HepG2 (cell line): ENCODE results near the gene KANK3. TPM values are rescaled to one million over a fixed set of nuclear protein-coding genes. Genes with fewer than 3 reads are reported as not detected.

Experiments
- CEBPG ChIP-seq: IDR thresholded peaks from 2 replicates; pipeline ENCODE4 v1.6.1; 2016
- EHMT2 ChIP-seq: fragments of 200-600 bp; sonication (generic); IDR thresholded peaks from 2 replicates; pipeline ENCODE4 v1.7.0; 2017; ENCODE audit warnings: antibody characterized with exemption, low read depth, low read length, borderline replicate concordance
- ELF1 ChIP-seq: sonication (generic); formaldehyde crosslinking; IDR thresholded peaks from 2 replicates; pipeline ENCODE4 v1.4.0; 2020; ENCODE audit warnings: missing genetic modification reagents
- MNT ChIP-seq: fragments of 450-650 bp; IDR thresholded peaks from 2 replicates; pipeline ENCODE4 v1.6.1; 2016
- NFIC ChIP-seq: IDR thresholded peaks from 2 replicates; pipeline ENCODE4 v1.6.1; 2012; ENCODE audit warnings: mild to moderate bottlenecking, low read length, inconsistent platforms
- THAP11 ChIP-seq: IDR thresholded peaks from 2 replicates; pipeline ENCODE4 v1.6.1; 2016; ENCODE audit warnings: missing biosample characterization, missing genetic modification reagents
- ZFP41 ChIP-seq: sonication (generic); formaldehyde crosslinking; IDR thresholded peaks from 2 replicates; pipeline ENCODE4 v1.4.0; 2020; ENCODE audit warnings: mild to moderate bottlenecking, missing genetic modification reagents, borderline replicate concordance
- ZNF501 ChIP-seq: sonication (generic); formaldehyde crosslinking; IDR thresholded peaks from 2 replicates; pipeline ENCODE4 v1.5.1; 2020; ENCODE audit warnings: mild to moderate bottlenecking, moderate library complexity, missing genetic modification reagents
- polyA plus RNA-seq, 8 experiments: library from polyadenylated mRNA; depleted of rRNA in 3 of 8; stranded (reverse) in 7 of 8; unstranded in 1 of 8; fragments of >200 nt; fragmentation: Illumina TruSeq in 4 of 8; extraction: Trizol in 4 of 8; gene quantifications; 2 replicates each; pipeline versions ENCODE4 v1.2.1 to v1.2.3, GENCODE V29; 2011 to 2016; ENCODE audit warnings: low read depth in 4 of 8, missing spikeins in 1 of 8, mixed read lengths in 1 of 8; ENCODE audit not compliant: insufficient read depth in 1 of 8
- total RNA-seq, 5 experiments: library from RNA; depleted of rRNA; stranded (reverse); fragments of >200 nt; fragmentation: Illumina TruSeq; extraction: Trizol; gene quantifications; 2 replicates each; pipeline ENCODE4 v1.2.3, GENCODE V29; 2016; ENCODE audit warnings: low read depth in 1 of 5
- TF ChIP-seq, protein P1 (sequence below): sonication (generic); formaldehyde crosslinking; IDR thresholded peaks from 2 replicates; pipeline ENCODE4 v1.4.0; 2020; ENCODE audit warnings: missing genetic modification reagents, borderline replicate concordance
- TF ChIP-seq, protein P2 (sequence below): IDR thresholded peaks from 2 replicates; pipeline ENCODE4 v1.6.1; 2018; ENCODE audit warnings: missing genetic modification reagents

Gene KANK3
- total and polyA plus RNA-seq, 2 of the 13 experiments (the other 11 are each of a cell fraction or from before 2014, with no cell fraction given), result 0.15 to 0.20 TPM

- TF ChIP-seq MNT, result peak; percentile 41; the same call in 1 of the 2 replicates
- TF ChIP-seq NFIC, result peak; percentile 75; the same call in 1 of the 2 replicates
- TF ChIP-seq, protein P1, sequence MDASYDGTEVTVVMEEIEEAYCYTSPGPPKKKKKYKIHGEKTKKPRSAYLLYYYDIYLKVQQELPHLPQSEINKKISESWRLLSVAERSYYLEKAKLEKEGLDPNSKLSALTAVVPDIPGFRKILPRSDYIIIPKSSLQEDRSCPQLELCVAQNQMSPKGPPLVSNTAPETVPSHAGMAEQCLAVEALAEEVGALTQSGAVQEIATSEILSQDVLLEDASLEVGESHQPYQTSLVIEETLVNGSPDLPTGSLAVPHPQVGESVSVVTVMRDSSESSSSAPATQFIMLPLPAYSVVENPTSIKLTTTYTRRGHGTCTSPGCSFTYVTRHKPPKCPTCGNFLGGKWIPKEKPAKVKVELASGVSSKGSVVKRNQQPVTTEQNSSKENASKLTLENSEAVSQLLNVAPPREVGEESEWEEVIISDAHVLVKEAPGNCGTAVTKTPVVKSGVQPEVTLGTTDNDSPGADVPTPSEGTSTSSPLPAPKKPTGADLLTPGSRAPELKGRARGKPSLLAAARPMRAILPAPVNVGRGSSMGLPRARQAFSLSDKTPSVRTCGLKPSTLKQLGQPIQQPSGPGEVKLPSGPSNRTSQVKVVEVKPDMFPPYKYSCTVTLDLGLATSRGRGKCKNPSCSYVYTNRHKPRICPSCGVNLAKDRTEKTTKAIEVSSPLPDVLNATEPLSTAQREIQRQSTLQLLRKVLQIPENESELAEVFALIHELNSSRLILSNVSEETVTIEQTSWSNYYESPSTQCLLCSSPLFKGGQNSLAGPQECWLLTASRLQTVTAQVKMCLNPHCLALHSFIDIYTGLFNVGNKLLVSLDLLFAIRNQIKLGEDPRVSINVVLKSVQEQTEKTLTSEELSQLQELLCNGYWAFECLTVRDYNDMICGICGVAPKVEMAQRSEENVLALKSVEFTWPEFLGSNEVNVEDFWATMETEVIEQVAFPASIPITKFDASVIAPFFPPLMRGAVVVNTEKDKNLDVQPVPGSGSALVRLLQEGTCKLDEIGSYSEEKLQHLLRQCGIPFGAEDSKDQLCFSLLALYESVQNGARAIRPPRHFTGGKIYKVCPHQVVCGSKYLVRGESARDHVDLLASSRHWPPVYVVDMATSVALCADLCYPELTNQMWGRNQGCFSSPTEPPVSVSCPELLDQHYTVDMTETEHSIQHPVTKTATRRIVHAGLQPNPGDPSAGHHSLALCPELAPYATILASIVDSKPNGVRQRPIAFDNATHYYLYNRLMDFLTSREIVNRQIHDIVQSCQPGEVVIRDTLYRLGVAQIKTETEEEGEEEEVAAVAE (CRISPR knock-in tag), result 0 out of 2 replicates have a peak, but pooled peaks have one; percentile 72
- peak; percentile 60 for TF ChIP-seq CEBPG (CRISPR knock-in tag)
- no peak for TF ChIP-seq EHMT2
- TF ChIP-seq THAP11 (CRISPR knock-in tag), result peak; percentile 75
- peak; percentile 72 for TF ChIP-seq ZNF501 (CRISPR knock-in tag)
- TF ChIP-seq ELF1, result peak; percentile 31; the same call in 1 of the 2 replicates
- TF ChIP-seq, protein P2, sequence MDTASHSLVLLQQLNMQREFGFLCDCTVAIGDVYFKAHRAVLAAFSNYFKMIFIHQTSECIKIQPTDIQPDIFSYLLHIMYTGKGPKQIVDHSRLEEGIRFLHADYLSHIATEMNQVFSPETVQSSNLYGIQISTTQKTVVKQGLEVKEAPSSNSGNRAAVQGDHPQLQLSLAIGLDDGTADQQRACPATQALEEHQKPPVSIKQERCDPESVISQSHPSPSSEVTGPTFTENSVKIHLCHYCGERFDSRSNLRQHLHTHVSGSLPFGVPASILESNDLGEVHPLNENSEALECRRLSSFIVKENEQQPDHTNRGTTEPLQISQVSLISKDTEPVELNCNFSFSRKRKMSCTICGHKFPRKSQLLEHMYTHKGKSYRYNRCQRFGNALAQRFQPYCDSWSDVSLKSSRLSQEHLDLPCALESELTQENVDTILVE (CRISPR knock-in tag), result peak; percentile 64; the same call in 1 of the 2 replicates
- no peak for TF ChIP-seq ZFP41 (CRISPR knock-in tag)
These were observed 31.1 kb upstream of the KANK3 start (continued) for GRCh38 chr19:8373867-8374813.
